ENCODE results near the gene KDM1B. TPM values are rescaled to one million over a fixed set of nuclear protein-coding genes. Genes with fewer than 3 reads are reported as not detected.

KDM1B gene
- total and polyA plus RNA-seq, 9 of the 15 experiments (the other 6 are each of a cell fraction or from before 2014, with no cell fraction given), result 1.4 to 58.9 (median 36.3) TPM

GRCh38 chr6:18263418-18264218 is 108.4 kb downstream of the KDM1B start (continued):
- TF ChIP-seq AFF4 (CRISPR knock-in tag; IDR thresholded peaks at IDR 0.05) (no peak; the same call in none of the 2 replicates), TSC22D4 (tag; IDR thresholded peaks at IDR 0.05) (no peak), LARP7 (IDR thresholded peaks at IDR 0.05) (peak; percentile 40; the same call in 1 of the 2 replicates), ZSCAN32 (CRISPR knock-in tag; IDR thresholded peaks at IDR 0.05) (no peak), ZNF133 (CRISPR knock-in tag; IDR thresholded peaks at IDR 0.05) (no peak), PPARD (CRISPR knock-in tag; IDR thresholded peaks at IDR 0.05) (no peak), HNRNPUL1 (IDR thresholded peaks at IDR 0.05; ENCODE audit: low read length) (no peak), NONO (IDR thresholded peaks at IDR 0.05; ENCODE audit: low read depth in 2 of 2, low read length in 1 of 2) (0 out of 4 replicates have a peak, but pooled peaks of 1 of the 2 experiments have one; percentile 6), CCAR2 (IDR thresholded peaks at IDR 0.05; ENCODE audit: low read depth, low read length) (no peak), ZC3H8 (IDR thresholded peaks at IDR 0.05) (no peak), ZNF507 (tag; conservative IDR thresholded peaks at IDR 0.05) (no peak), GTF2F1 (IDR thresholded peaks at IDR 0.05; ENCODE audit: low read depth, low read length) (no peak), ZEB2 (IDR thresholded peaks at IDR 0.05) (peak; percentile 39; the same call in 1 of the 2 replicates), NCOR1 (IDR thresholded peaks at IDR 0.05) (no peak), SNIP1 (IDR thresholded peaks at IDR 0.05; ENCODE audit: low read depth) (0 out of 2 replicates have a peak, but pooled peaks have one; percentile 6), HMGN3 (IDR thresholded peaks at IDR 0.05; ENCODE audit: borderline replicate concordance, extremely low read depth, insufficient read length, low read depth, low read length) (peak; percentile 40), ETV5 (CRISPR knock-in tag; IDR thresholded peaks at IDR 0.05; ENCODE audit: low read depth) (peak; percentile 23; the same call in 1 of the 2 replicates), SRF (CRISPR knock-in tag; IDR thresholded peaks at IDR 0.05) (no peak), ARID3B (CRISPR knock-in tag; IDR thresholded peaks at IDR 0.05; ENCODE audit: borderline replicate concordance) (no peak), TFAM (CRISPR knock-in tag; conservative IDR thresholded peaks at IDR 0.05) (no peak), ESRRB (CRISPR knock-in tag; IDR thresholded peaks at IDR 0.05; ENCODE audit: borderline replicate concordance) (no peak)

All from K562 (cell line).